ENCODE data around the gene ABL1.

ABL1 gene

DNA sequence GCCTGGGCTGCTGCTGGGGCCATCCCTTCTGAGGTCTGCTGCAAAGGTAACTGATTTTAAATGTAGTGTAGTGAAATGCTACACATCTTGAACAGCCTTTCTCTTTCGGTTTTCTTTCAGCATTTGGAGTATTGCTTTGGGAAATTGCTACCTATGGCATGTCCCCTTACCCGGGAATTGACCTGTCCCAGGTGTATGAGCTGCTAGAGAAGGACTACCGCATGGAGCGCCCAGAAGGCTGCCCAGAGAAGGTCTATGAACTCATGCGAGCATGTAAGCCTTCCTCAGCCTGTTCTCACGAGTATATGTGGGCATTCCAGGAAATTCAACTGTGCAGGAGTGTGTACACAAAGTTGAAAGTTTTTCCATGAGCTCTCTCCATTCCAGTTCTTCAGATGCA, 43.2 kb downstream of the ABL1 start:
- no peak overlapping the region for H3K27ac ChIP-seq (ENCODE audit: low read depth, low read length)
- no peaks in the 10 kb centered on the region for H3K9me3 ChIP-seq (ENCODE audit: control insufficient read depth in 5 of 5, low read length in 5 of 5)
- H3K36me3 ChIP-seq (ENCODE audit: control insufficient read depth in 5 of 5, insufficient read depth in 5 of 5, low read length in 5 of 5) = peaks cover 15 to 88% (median 76%) of the 10 kb centered on the region in 5 donors
- no peaks in the 10 kb centered on the region for H3K27me3 ChIP-seq (ENCODE audit: control insufficient read depth in 5 of 5, insufficient read depth in 4 of 5, low read length in 5 of 5)
- H3K4me3 ChIP-seq (ENCODE audit: low read depth in 1 of 5, low read length in 5 of 5) = no peak overlapping the region
- peaks cover 0 to 21% (median 7%) of the 10 kb centered on the region in 5 donors for H3K4me1 ChIP-seq (ENCODE audit: control insufficient read depth in 5 of 5, insufficient read depth in 5 of 5, low read length in 5 of 5)
- no peak overlapping the region for H3K9ac ChIP-seq (ENCODE audit: low read length in 5 of 5)

DNA sequence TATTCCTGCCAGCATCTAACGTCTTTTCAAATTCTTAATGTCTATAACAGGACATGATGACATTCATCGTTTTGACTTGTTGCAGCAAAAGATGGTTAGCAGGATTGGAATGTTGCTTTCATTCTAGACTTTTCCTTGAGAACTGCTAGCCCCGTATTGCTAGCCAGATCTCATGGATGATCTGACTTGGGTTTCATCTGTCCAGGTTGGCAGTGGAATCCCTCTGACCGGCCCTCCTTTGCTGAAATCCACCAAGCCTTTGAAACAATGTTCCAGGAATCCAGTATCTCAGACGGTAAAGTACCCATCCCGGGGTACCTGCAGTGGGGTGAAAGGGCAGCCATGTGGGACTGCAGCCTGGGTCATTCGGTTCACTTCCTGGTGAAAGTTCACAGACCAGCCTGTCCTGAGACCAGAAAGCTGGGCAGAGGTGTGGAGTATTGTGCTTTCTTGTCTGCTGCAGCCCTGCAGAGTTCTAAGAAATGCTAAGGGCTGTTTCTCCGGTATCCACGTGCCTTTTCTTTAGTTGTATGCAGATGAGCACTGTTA, 44.9 kb downstream of the ABL1 start:
- Histone ChIP-seq H3K36me3 (ENCODE audit: control insufficient read depth in 5 of 5, insufficient read depth in 5 of 5, low read length in 5 of 5) (peaks cover 11 to 88% (median 76%) of the 10 kb centered on the region in 5 donors), H3K27me3 (ENCODE audit: control insufficient read depth in 5 of 5, insufficient read depth in 4 of 5, low read length in 5 of 5) (no peaks in the 10 kb centered on the region), H3K9me3 (ENCODE audit: control insufficient read depth in 5 of 5, low read length in 5 of 5) (no peaks in the 10 kb centered on the region), H3K4me1 (ENCODE audit: control insufficient read depth in 5 of 5, insufficient read depth in 5 of 5, low read length in 5 of 5) (peaks cover 0 to 15% (median 4%) of the 10 kb centered on the region in 5 donors), H3K9ac (ENCODE audit: low read length in 5 of 5) (no peak overlapping the region), H3K27ac (ENCODE audit: low read depth, low read length) (no peak overlapping the region), H3K4me3 (ENCODE audit: low read depth in 1 of 5, low read length in 5 of 5) (no peak overlapping the region)

DNA sequence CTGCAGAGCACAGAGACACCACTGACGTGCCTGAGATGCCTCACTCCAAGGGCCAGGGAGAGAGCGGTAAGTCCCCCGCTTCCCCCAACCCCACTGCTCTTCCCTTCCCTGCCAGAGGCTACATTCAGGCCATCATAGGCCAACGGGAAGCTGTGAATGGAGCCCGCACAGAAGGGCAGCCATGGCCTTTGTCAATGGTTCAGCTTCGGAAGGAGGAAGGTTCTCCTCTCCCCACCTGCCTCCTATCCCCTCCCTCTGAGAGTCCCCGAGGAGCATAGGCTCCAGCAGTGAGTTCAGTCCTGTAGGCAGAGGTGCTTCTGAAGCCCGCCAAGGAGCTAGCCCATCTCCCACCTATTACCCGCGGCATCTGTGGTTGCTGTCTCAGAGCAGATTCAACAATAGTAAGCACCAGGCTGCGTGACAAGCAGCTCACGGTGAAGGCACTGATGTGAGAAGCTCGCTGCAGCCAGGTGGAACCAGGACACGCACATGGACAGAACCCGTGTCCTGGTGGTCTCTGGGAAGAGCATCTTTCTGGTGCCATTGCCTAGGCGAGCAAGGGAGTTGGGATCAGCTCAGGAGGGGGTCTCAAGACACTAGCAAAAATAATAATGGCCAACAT, 45.7 kb downstream of the ABL1 start:
- Histone ChIP-seq H3K4me3 (ENCODE audit: low read depth in 1 of 5, low read length in 5 of 5) (no peak overlapping the region), H3K4me1 (ENCODE audit: control insufficient read depth in 5 of 5, insufficient read depth in 5 of 5, low read length in 5 of 5) (peaks cover 0 to 15% (median 4%) of the 10 kb centered on the region in 5 donors), H3K27me3 (ENCODE audit: control insufficient read depth in 5 of 5, insufficient read depth in 4 of 5, low read length in 5 of 5) (no peaks in the 10 kb centered on the region), H3K36me3 (ENCODE audit: control insufficient read depth in 5 of 5, insufficient read depth in 5 of 5, low read length in 5 of 5) (peaks cover 11 to 88% (median 77%) of the 10 kb centered on the region in 5 donors), H3K27ac (ENCODE audit: low read depth, low read length) (no peak overlapping the region), H3K9me3 (ENCODE audit: control insufficient read depth in 5 of 5, low read length in 5 of 5) (no peaks in the 10 kb centered on the region), H3K9ac (ENCODE audit: low read length in 5 of 5) (no peak overlapping the region)

DNA sequence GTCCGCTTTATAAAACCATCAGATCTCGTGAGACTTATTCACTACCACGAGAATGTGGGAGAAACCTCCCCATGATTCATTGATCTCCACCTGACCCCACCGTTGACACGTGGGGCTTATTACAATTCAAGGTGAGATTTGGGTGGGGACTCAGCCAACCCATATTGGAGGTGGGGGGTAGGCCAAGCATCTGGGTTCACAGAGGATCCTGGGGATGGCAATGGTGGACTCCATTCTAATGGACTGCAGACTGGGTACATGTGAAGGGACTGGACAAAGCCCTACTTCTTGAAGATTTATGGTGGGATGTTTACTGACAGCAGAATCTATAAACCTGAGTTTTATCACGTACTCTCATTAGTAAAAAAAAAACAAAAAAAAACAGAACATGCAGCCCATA, 46.5 kb downstream of the ABL1 start:
- H3K9me3 ChIP-seq (ENCODE audit: control insufficient read depth in 5 of 5, low read length in 5 of 5) = no peaks in the 10 kb centered on the region
- H3K4me1 ChIP-seq (ENCODE audit: control insufficient read depth in 5 of 5, insufficient read depth in 5 of 5, low read length in 5 of 5) = peaks cover 0 to 15% (median 4%) of the 10 kb centered on the region in 5 donors
- no peak overlapping the region for H3K9ac ChIP-seq (ENCODE audit: low read length in 5 of 5)
- no peaks in the 10 kb centered on the region for H3K27me3 ChIP-seq (ENCODE audit: control insufficient read depth in 5 of 5, insufficient read depth in 4 of 5, low read length in 5 of 5)
- H3K36me3 ChIP-seq (ENCODE audit: control insufficient read depth in 5 of 5, insufficient read depth in 5 of 5, low read length in 5 of 5) = peaks cover 11 to 90% (median 85%) of the 10 kb centered on the region in 5 donors
- H3K27ac ChIP-seq (ENCODE audit: low read depth, low read length) = no peak overlapping the region
- H3K4me3 ChIP-seq (ENCODE audit: low read depth in 1 of 5, low read length in 5 of 5) = no peak overlapping the region

DNA sequence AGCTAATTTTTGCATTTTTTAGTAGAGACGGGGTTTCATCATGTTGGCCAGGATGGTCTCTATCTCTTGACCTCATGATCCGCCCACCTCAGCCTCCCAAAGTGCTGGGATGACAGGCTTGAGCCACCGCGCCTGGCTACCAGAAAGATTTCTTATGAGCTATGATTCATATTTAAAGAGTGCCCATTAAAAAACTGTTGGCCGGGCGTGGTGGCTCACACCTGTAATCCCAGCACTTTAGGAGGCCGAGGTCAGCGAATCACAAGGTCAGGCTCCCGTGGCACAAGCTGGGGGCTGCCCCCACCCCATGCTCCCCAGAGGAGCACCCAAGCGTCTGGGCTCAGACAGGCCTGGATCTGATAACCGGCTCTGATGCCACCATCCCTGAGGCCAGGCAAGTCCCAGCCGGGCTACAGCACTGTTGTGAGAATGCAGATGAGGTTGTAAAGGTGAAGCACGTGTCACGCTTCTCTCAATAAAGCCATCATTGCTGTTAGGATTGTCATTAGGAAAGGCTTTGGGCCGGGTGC, 47.7 kb downstream of the ABL1 start:
- Histone ChIP-seq H3K9me3 (ENCODE audit: control insufficient read depth in 5 of 5, low read length in 5 of 5) (no peaks in the 10 kb centered on the region), H3K27ac (ENCODE audit: low read depth, low read length) (no peak overlapping the region), H3K4me3 (ENCODE audit: low read depth in 1 of 5, low read length in 5 of 5) (no peak overlapping the region), H3K27me3 (ENCODE audit: control insufficient read depth in 5 of 5, insufficient read depth in 4 of 5, low read length in 5 of 5) (no peaks in the 10 kb centered on the region), H3K9ac (ENCODE audit: low read length in 5 of 5) (no peak overlapping the region), H3K4me1 (ENCODE audit: control insufficient read depth in 5 of 5, insufficient read depth in 5 of 5, low read length in 5 of 5) (peaks cover 0 to 5% (median 0%) of the 10 kb centered on the region in 5 donors), H3K36me3 (ENCODE audit: control insufficient read depth in 5 of 5, insufficient read depth in 5 of 5, low read length in 5 of 5) (peaks cover 11 to 98% (median 93%) of the 10 kb centered on the region in 5 donors)

DNA sequence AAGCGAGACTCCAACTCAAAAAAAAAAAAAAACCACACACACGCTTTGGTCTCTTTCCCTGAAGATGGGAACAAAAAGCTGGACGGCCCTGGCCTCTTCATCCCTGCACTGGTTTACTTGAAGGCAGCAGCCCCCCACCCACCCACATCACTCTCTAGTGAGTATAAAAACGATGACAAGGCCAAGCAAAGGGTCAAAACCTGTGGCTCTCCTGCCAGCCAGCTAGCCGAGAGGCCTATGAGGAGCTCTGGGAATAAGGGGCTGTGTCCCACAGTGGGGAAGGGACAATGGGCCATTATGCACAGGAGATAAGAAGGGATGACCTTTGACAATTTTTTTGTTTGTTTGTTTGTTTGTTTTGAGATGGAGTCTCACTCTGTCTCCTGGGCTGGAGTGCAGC, 48.4 kb downstream of the ABL1 start:
- no peak overlapping the region for H3K27ac ChIP-seq (ENCODE audit: low read depth, low read length)
- peaks cover 10 to 100% (median 95%) of the 10 kb centered on the region in 5 donors for H3K36me3 ChIP-seq (ENCODE audit: control insufficient read depth in 5 of 5, insufficient read depth in 5 of 5, low read length in 5 of 5)
- peaks cover 0 to 2% (median 0%) of the 10 kb centered on the region in 5 donors for H3K4me1 ChIP-seq (ENCODE audit: control insufficient read depth in 5 of 5, insufficient read depth in 5 of 5, low read length in 5 of 5)
- H3K9me3 ChIP-seq (ENCODE audit: control insufficient read depth in 5 of 5, low read length in 5 of 5) = no peaks in the 10 kb centered on the region
- no peaks in the 10 kb centered on the region for H3K27me3 ChIP-seq (ENCODE audit: control insufficient read depth in 5 of 5, insufficient read depth in 4 of 5, low read length in 5 of 5)
- H3K9ac ChIP-seq (ENCODE audit: low read length in 5 of 5) = no peak overlapping the region
- H3K4me3 ChIP-seq (ENCODE audit: low read depth in 1 of 5, low read length in 5 of 5) = no peak overlapping the region

DNA sequence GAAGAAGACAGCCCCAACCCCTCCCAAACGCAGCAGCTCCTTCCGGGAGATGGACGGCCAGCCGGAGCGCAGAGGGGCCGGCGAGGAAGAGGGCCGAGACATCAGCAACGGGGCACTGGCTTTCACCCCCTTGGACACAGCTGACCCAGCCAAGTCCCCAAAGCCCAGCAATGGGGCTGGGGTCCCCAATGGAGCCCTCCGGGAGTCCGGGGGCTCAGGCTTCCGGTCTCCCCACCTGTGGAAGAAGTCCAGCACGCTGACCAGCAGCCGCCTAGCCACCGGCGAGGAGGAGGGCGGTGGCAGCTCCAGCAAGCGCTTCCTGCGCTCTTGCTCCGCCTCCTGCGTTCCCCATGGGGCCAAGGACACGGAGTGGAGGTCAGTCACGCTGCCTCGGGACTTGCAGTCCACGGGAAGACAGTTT, 49.1 kb downstream of the ABL1 start:
- H3K27me3 ChIP-seq (ENCODE audit: control insufficient read depth in 5 of 5, insufficient read depth in 4 of 5, low read length in 5 of 5) = no peaks in the 10 kb centered on the region
- H3K4me1 ChIP-seq (ENCODE audit: control insufficient read depth in 5 of 5, insufficient read depth in 5 of 5, low read length in 5 of 5) = no peaks in the 10 kb centered on the region
- no peak overlapping the region for H3K4me3 ChIP-seq (ENCODE audit: low read depth in 1 of 5, low read length in 5 of 5)
- H3K27ac ChIP-seq (ENCODE audit: low read depth, low read length) = no peak overlapping the region
- H3K36me3 ChIP-seq (ENCODE audit: control insufficient read depth in 5 of 5, insufficient read depth in 5 of 5, low read length in 5 of 5) = peaks cover 7 to 100% (median 96%) of the 10 kb centered on the region in 5 donors
- H3K9ac ChIP-seq (ENCODE audit: low read length in 5 of 5) = no peak overlapping the region
- H3K9me3 ChIP-seq (ENCODE audit: control insufficient read depth in 5 of 5, low read length in 5 of 5) = no peaks in the 10 kb centered on the region

DNA sequence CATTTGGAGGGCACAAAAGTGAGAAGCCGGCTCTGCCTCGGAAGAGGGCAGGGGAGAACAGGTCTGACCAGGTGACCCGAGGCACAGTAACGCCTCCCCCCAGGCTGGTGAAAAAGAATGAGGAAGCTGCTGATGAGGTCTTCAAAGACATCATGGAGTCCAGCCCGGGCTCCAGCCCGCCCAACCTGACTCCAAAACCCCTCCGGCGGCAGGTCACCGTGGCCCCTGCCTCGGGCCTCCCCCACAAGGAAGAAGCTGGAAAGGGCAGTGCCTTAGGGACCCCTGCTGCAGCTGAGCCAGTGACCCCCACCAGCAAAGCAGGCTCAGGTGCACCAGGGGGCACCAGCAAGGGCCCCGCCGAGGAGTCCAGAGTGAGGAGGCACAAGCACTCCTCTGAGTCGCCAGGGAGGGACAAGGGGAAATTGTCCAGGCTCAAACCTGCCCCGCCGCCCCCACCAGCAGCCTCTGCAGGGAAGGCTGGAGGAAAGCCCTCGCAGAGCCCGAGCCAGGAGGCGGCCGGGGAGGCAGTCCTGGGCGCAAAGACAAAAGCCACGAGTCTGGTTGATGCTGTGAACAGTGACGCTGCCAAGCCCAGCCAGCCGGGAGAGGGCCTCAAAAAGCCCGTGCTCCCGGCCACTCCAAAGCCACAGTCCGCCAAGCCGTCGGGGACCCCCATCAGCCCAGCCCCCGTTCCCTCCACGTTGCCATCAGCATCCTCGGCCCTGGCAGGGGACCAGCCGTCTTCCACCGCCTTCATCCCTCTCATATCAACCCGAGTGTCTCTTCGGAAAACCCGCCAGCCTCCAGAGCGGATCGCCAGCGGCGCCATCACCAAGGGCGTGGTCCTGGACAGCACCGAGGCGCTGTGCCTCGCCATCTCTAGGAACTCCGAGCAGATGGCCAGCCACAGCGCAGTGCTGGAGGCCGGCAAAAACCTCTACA, 49.8 kb downstream of the ABL1 start:
- Histone ChIP-seq H3K4me3 (ENCODE audit: low read depth in 1 of 5, low read length in 5 of 5) (no peak overlapping the region), H3K36me3 (ENCODE audit: control insufficient read depth in 5 of 5, insufficient read depth in 5 of 5, low read length in 5 of 5) (peaks cover 0 to 95% (median 90%) of the 10 kb centered on the region in 5 donors), H3K9me3 (ENCODE audit: control insufficient read depth in 5 of 5, low read length in 5 of 5) (no peaks in the 10 kb centered on the region), H3K9ac (ENCODE audit: low read length in 5 of 5) (no peak overlapping the region), H3K27me3 (ENCODE audit: control insufficient read depth in 5 of 5, insufficient read depth in 4 of 5, low read length in 5 of 5) (no peaks in the 10 kb centered on the region), H3K27ac (ENCODE audit: low read depth, low read length) (no peak overlapping the region), H3K4me1 (ENCODE audit: control insufficient read depth in 5 of 5, insufficient read depth in 5 of 5, low read length in 5 of 5) (no peaks in the 10 kb centered on the region)

DNA sequence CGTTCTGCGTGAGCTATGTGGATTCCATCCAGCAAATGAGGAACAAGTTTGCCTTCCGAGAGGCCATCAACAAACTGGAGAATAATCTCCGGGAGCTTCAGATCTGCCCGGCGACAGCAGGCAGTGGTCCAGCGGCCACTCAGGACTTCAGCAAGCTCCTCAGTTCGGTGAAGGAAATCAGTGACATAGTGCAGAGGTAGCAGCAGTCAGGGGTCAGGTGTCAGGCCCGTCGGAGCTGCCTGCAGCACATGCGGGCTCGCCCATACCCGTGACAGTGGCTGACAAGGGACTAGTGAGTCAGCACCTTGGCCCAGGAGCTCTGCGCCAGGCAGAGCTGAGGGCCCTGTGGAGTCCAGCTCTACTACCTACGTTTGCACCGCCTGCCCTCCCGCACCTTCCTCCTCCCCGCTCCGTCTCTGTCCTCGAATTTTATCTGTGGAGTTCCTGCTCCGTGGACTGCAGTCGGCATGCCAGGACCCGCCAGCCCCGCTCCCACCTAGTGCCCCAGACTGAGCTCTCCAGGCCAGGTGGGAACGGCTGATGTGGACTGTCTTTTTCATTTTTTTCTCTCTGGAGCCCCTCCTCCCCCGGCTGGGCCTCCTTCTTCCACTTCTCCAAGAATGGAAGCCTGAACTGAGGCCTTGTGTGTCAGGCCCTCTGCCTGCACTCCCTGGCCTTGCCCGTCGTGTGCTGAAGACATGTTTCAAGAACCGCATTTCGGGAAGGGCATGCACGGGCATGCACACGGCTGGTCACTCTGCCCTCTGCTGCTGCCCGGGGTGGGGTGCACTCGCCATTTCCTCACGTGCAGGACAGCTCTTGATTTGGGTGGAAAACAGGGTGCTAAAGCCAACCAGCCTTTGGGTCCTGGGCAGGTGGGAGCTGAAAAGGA, 50.7 kb downstream of the ABL1 start:
- Histone ChIP-seq H3K4me1 (ENCODE audit: control insufficient read depth in 5 of 5, insufficient read depth in 5 of 5, low read length in 5 of 5) (no peaks in the 10 kb centered on the region), H3K27me3 (ENCODE audit: control insufficient read depth in 5 of 5, insufficient read depth in 4 of 5, low read length in 5 of 5) (no peaks in the 10 kb centered on the region), H3K9me3 (ENCODE audit: control insufficient read depth in 5 of 5, low read length in 5 of 5) (no peaks in the 10 kb centered on the region), H3K36me3 (ENCODE audit: control insufficient read depth in 5 of 5, insufficient read depth in 5 of 5, low read length in 5 of 5) (peaks cover 0 to 93% (median 90%) of the 10 kb centered on the region in 5 donors), H3K4me3 (ENCODE audit: low read depth in 1 of 5, low read length in 5 of 5) (no peak overlapping the region), H3K9ac (ENCODE audit: low read length in 5 of 5) (no peak overlapping the region), H3K27ac (ENCODE audit: low read depth, low read length) (no peak overlapping the region)
